A673 (cell line): Measurements from ENCODE around the gene ANKS1B. TPM values are rescaled to one million over a fixed set of nuclear protein-coding genes. Genes with fewer than 3 reads are reported as not detected.

Source experiments
- BruUV-seq: library from RNA; stranded (reverse); fragments of 400-500 nt; replicated peaks from 2 replicates; lab custom pipeline; 2021; lab: Mats Ljungman, UMichigan
- CTCF ChIA-PET: fragments of 300-600 bp; sonication (Branson Sonifier 250); formaldehyde crosslinking; loops from one replicate; lab custom pipeline; 2022; ENCODE audit warnings: antibody characterized with exemption; lab: Charles Lee
- POLR2A ChIA-PET: fragments of 300-600 bp; sonication (Branson Sonifier 250); formaldehyde crosslinking; loops from one replicate; lab custom pipeline; 2022; ENCODE audit warnings: antibody characterized with exemption; ENCODE audit not compliant: low non-redundant PET; lab: Charles Lee
- DNase-seq: peaks from one replicate; pipeline ENCODE4 v3.0.0-alpha.2; 2015; ENCODE audit warnings: low spot score
- H3K27ac ChIP-seq: fragments of 200-600 bp; sonication (generic); 2 replicates; pipeline ENCODE4 v1.5.1; 2016; ENCODE audit warnings: mixed run types, low read depth, mild to moderate bottlenecking, mixed read lengths, antibody characterized with exemption, low read length; ENCODE audit not compliant: poor library complexity, severe bottlenecking
- H3K27me3 ChIP-seq: fragments of 200-600 bp; sonication (generic); replicated peaks from 2 replicates; pipeline ENCODE4 v1.6.1; 2017; ENCODE audit warnings: mixed run types, low read depth, mild to moderate bottlenecking, mixed read lengths, antibody characterized with exemption, low read length; ENCODE audit not compliant: insufficient read depth, poor library complexity
- H3K36me3 ChIP-seq: fragments of 200-600 bp; sonication (generic); 2 replicates; pipeline ENCODE4 v1.6.1; 2016; ENCODE audit warnings: mixed run types, mild to moderate bottlenecking, mixed read lengths, antibody characterized with exemption, low read length; ENCODE audit not compliant: insufficient read depth, poor library complexity, severe bottlenecking
- H3K4me1 ChIP-seq: fragments of 200-600 bp; sonication (generic); 2 replicates; pipeline ENCODE4 v1.6.1; 2017; ENCODE audit warnings: mixed run types, mild to moderate bottlenecking, mixed read lengths, antibody characterized with exemption, low read length; ENCODE audit not compliant: insufficient read depth, poor library complexity, severe bottlenecking
- H3K4me3 ChIP-seq: fragments of 200-600 bp; sonication (generic); 2 replicates; pipeline ENCODE4 v1.5.1; 2016; ENCODE audit warnings: low read depth, mixed run types, mild to moderate bottlenecking, mixed read lengths, low read length; ENCODE audit not compliant: poor library complexity, severe bottlenecking
- H3K9me3 ChIP-seq: fragments of 200-600 bp; sonication (generic); 2 replicates; pipeline ENCODE4 v1.6.1; 2016; ENCODE audit warnings: mixed run types, low read depth, mild to moderate bottlenecking, mixed read lengths, antibody characterized with exemption, low read length; ENCODE audit not compliant: poor library complexity, severe bottlenecking
- CTCF ChIP-seq: fragments of 300-800, 200-600 bp; sonication (generic); conservative IDR thresholded peaks from 2 replicates; pipeline ENCODE4 v1.5.1; 2017; ENCODE audit warnings: low read depth, mild to moderate bottlenecking, antibody characterized with exemption, low read length, moderate library complexity, mixed read lengths
- EZH2 ChIP-seq: fragments of 200-600 bp; sonication (generic); IDR thresholded peaks from 2 replicates; pipeline ENCODE4 v1.6.1; 2017; ENCODE audit warnings: borderline replicate concordance, low read depth, mild to moderate bottlenecking, mixed read lengths, antibody characterized with exemption, low read length; ENCODE audit not compliant: poor library complexity, severe bottlenecking
- intact Hi-C: fragments of 100-400 bp; cut with micrococcal nuclease; formaldehyde crosslinking; loops from one replicate; pipeline ENCODE4 v1.10.0; 2022; ENCODE audit not compliant: unreplicated experiment
- total RNA-seq: library from RNA; stranded (reverse); gene quantifications from 2 replicates; pipeline ENCODE4 v1.2.3, GENCODE V29; 2021

ANKS1B gene
- total RNA-seq, 1 experiment from 2014 or later = 0.99 TPM

- CTCF ChIA-PET = no interaction called here
- H3K9me3 ChIP-seq = no peaks in the 10 kb centered on the region
- H3K27ac ChIP-seq = no peak overlapping the region
- DNase-seq = no peak
- intact Hi-C loops = no loop called here
- H3K4me1 ChIP-seq = no peaks in the 10 kb centered on the region
- POLR2A ChIA-PET = no interaction called here
- TF ChIP-seq CTCF = no peak
- no TSS peak for BruUV-seq
- H3K27me3 ChIP-seq = peaks cover 23% of the 10 kb centered on the region
- no peaks in the 10 kb centered on the region for H3K36me3 ChIP-seq
- no peak overlapping the region for H3K4me3 ChIP-seq
These were observed 8.0 kb downstream of the ANKS1B start for GRCh38 chr12:99976762-99977161.

- no TSS peak for BruUV-seq
- Histone ChIP-seq H3K4me1 (no peaks in the 10 kb centered on the region), H3K36me3 (no peaks in the 10 kb centered on the region), H3K9me3 (no peaks in the 10 kb centered on the region), H3K4me3 (no peak overlapping the region), H3K27me3 (peaks cover 9% of the 10 kb centered on the region), H3K27ac (no peak overlapping the region)
- DNase-seq = no peak
- intact Hi-C loops = no loop called here
- ChIA-PET POLR2A (no interaction called here), CTCF (no interaction called here)
- TF ChIP-seq EZH2 (no peak), CTCF (no peak)
These were observed 9.4 kb downstream of the ANKS1B start for GRCh38 chr12:99975321-99975720.

GRCh38 chr12:99974146-99974545 is 10.6 kb downstream of the ANKS1B start:
- intact Hi-C loops = no loop called here
- Histone ChIP-seq H3K4me1 (no peaks in the 10 kb centered on the region), H3K4me3 (no peak overlapping the region), H3K36me3 (no peaks in the 10 kb centered on the region), H3K9me3 (no peaks in the 10 kb centered on the region), H3K27me3 (peaks cover 6% of the 10 kb centered on the region), H3K27ac (no peak overlapping the region)
- no TSS peak for BruUV-seq
- ChIA-PET CTCF (no interaction called here), POLR2A (no interaction called here)
- TF ChIP-seq EZH2 (no peak), CTCF (no peak)
- DNase-seq = no peak
